GM19395 (cell line): ENCODE results near the gene LTBR.
A peak's percentile ranks its signal among the peaks of the same experiment; 100 is the strongest.
"Not testable (repeated sequence)": the region's sequence is repeated elsewhere in the genome, so short reads cannot be mapped to it uniquely, and the experiment has no call there.

Experiments used
- ATAC-seq: cut with Tn5 transposase; IDR thresholded peaks from one replicate; pipeline ENCODE4 v1.9.1; 2021; ENCODE audit warnings: mild to moderate bottlenecking, moderate library complexity; ENCODE audit not compliant: unreplicated experiment

The LTBR gene

GRCh38 chr12:6383572-6384498, at the start of gene LTBR:
TSS of gene LTBR (plus strand) at chr12:6384162. CDS start at chr12:6384359, 197 bp downstream.
- ATAC-seq = no peak

DNA sequence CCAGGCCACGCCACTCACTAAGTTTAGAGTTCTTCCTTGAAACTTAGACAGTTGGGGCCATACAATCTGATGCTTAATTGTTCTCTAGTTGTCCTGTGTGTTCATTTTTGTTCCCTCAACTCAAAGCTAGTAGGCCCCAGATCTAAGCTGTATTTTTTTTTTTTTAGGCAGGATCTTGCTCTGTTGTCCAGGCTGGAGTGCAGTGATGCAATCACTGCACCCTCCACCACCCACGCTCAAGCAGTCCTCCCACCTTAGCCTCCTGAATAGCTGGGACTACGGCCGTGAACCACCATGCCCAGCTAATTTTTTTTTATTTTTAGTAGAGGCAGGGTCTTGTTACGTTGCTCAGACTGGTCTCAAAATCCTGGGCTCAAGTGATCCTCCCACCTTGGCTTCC, 49.6 kb upstream of the LTBR start:
- ATAC-seq = no peak

DNA sequence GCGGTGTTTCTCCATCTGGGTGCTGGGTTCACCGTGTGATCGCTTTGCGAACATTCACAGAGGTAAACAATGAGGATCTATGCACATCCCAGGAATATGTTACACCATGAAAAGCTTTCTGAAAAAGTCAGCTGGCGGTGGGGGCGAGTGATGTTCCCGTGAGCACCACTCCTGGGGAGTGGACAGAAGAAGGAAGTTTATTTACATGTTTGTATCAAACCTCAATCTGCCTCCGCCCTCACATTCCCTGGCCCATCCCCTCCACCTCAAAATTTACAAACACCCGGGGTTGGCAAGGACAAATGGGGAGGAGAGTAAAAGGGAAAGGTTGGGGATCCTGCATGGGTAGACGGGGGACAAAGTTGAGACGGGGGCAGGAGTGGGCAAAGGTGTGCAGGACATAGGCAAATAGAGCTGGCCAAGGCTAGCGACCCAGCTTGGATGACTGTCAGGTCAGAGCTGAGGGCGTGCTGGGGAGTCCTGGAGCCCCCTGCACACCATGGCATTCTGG, 49.0 kb upstream of the LTBR start:
- ATAC-seq = no peak

DNA sequence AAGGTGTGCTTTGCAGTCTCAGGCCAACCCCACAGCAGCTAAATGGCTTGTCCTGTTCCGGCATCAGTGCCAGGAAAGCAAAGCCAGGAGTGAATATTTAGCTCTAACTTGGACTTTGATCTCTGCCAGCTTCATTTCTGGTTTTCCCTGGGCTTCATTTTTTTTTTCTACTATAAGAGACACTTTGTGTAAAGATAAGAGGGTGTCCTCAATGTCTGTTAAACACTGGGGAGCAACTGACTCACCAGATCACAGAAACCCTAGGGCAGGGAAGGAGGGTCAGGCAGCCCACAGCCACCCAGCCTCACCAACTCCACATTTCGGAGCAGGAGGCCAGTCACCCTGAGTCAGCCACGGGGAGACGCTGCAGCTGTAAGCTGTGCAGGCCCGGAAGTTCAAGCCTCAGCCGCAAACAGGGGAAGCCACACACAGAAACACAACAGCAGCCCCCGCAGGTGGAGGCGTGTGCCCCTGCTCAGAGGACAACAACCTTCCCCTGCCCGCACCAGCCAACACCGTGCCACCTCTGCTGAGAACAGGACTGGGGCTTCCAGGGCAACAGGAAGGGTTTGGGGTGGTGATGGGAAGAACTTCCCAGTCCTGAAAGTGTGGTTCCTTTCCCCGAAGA, 48.4 kb upstream of the LTBR start:
- peak; percentile 53 for ATAC-seq

GRCh38 chr12:6336079-6336888, 47.7 kb upstream of the LTBR start:
- ATAC-seq = no peak

- ATAC-seq = no peak
Observed at GRCh38 chr12:6336889-6337853, 46.8 kb upstream of the LTBR start.

- ATAC-seq = no peak
Observed at GRCh38 chr12:6337958-6338433, 46.0 kb upstream of the LTBR start.

DNA sequence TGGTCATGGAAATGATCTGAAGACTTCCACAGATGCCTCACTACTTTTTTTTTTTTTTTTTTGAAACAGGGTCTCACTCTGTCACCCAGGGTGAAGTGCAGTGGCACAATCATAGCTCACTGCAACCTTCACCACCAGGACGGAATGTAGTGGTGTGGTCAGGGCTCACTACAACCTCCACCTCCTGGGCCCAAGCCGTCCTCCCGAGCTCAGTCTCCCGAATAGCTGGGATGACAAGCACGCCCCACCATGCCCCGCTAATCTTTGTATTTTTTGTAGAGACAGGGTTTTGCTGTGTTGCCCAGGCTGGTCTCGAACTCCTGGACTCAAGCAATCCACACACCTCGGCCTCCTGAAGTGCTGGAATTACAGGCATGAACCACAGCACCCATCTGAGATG, 45.4 kb upstream of the LTBR start:
- not testable (repeated sequence) for ATAC-seq

DNA sequence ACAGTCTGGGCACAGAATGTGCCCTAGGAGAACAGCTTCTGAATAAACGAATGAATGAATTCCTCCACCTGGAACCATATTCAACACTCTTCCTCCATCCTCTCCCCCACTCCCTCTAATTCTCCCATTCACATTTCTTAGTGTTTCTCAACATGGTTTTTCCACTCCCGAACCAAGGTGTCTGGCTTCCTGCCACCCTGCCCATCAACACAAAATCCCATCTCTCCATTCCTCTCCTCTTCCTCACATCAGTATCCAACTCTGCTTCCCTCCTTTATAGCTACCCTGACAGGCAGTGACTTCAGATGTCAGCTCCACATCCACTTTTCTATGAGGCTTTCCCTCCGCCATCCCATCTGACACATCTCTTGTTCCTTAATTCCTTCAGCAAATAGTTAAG, 45.0 kb upstream of the LTBR start:
- no peak for ATAC-seq

- no peak for ATAC-seq
Observed at GRCh38 chr12:6340032-6340638, 43.8 kb upstream of the LTBR start.

DNA sequence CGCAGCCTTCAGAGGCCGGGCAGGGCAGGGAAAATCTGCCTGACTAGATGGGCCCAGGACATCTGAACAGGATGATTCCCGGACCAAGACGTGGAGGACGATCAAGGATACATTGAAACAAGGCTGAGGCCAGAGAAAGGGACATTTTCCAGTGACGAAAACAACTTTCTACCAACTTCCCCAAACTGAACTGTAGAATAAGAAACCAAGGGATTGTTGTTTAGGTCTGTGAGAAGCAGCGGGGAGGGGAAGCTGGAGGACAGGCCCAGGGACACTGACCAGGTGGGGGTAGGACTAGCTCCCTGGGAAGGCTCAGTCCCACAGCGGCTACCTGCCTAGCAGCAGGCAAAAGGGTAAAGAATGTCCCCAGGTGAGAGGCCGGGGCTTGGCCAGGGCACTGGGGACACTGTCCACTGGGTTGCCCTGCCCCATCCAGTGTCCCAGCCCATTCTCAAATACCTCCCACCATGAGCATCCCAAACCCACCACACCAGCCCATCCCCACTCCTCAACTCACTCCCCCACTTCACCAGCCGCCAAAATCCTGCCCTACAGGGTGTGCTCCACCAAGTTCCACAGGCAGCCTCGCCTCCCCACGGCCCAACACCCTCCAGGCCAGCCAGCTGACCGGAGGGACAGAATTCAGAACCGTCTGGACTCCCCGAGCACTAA, 43.1 kb upstream of the LTBR start:
- ATAC-seq = no peak

GRCh38 chr12:6341417-6342139, 42.4 kb upstream of the LTBR start, which contains the start of gene TNFRSF1A:
TSS of gene TNFRSF1A (minus strand) at chr12:6342076. CDS start at chr12:6341814, 262 bp downstream.
- no peak for ATAC-seq

- no peak for ATAC-seq
Observed at GRCh38 chr12:6342140-6342889, 41.6 kb upstream of the LTBR start.

- ATAC-seq = no peak
Observed at GRCh38 chr12:6343518-6343917, 40.4 kb upstream of the LTBR start.

DNA sequence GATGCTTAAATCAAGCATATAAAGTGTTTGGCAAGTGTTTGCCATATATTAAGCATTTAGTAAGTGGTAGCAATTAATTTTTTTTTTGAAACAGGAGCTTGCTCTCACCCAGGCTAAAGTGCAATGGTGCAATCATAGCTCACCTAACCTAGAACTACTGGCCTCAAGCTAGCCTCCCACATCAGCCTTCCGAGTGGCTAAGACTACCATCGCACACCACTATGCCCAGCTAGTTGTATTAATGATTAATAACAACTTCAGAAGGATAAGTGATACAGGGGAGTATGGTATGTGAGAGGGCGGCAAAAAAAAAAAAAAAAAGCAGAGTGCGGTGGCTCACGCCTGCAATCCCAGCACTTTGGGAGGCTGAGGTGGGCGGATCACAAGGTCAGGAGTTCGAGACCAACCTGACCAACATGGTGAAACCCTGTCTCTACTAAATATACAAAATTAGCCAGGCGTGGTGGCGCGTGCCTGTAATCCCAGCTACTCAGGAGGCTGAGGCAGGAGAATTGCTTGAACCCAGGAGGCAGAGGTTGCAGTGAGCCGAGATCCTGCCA, 39.8 kb upstream of the LTBR start:
- not testable (repeated sequence) for ATAC-seq

DNA sequence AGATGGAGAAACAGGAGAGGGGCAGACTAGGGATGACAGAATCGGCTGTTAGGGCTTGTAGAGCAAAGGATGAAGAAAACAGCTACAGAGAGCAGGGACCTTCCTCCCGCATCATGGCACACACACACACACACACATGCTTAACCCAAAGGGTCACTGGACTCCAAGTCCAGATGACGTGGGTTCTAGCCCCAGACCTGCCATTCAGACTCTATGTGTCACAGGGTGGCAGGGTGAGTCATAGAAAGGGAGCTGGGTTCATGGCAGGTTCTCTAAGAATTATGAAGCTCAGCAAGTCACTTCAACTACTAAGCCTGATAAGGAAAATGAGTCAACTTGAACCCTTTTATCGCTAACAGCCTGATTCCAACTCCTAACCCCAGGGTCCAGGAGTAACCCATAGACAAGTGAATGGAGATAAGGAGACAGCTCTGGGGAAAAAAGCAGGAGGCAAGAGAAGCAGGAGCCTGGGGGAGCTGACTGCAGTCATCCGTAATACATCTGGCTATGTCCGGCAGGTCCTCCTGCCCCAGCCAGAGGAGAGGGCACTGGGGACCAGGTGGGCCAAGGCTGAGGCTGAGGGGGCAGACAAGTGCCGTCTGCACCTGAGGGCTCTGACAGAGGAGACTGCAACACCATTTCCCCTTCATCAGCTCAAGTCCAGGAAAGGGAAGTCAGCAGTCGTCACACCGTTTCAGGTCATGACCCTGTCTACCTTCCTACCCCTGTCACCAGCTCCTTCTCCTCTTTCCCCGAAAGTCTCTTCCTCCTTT, 38.5 kb upstream of the LTBR start:
- ATAC-seq = no peak
